Activated CD8-positive, alpha-beta memory T cell treated with anti-CD3 and anti-CD28 coated beads for 48 hours (primary cell): ENCODE measurements around the gene IGLL5.

Experiments used
- DNase-seq, 3 experiments: peaks; one replicate each; pipeline ENCODE4 v3.0.0-alpha.2; 2020; ENCODE audit warnings: low read depth in 2 of 3, low spot score in 2 of 3

IGLL5 gene

DNA sequence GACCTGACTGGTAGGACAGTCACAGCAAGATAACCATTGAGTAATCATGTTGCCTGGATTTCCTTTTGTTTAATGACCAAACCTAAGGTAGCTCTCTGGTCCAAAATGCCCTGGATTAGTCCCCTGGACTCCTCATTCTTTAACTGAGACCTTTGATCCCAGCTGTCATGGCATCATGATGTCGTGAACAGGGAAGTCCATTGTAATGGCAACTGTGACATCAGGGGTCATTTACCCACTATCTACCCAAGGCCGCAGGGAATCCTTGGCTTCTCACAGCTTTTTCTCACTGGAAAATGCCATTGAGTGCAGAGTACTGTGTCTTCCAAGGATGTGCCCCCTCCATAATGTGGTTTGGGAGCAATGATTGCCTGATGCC is 29.1 kb upstream of the IGLL5 start:
- no peak for DNase-seq

DNA sequence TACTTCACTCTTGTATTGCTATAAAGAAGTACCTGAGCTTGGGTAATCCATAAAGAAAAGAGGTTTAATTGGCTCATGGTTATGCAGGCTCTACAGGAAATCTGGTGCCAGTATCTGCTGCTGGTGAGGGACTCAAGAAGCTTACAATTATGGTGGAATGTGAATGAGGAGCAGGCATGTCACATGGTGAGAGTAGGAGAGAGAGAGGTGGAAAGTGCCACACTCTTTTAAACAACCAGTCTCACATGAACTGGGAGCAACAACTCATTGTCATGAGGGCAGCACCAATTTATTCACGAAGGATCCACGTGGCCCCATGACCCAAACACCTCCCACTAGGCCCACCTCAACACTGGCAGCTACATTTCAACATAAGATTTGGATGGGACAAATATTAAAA is 24.6 kb upstream of the IGLL5 start:
- DNase-seq: no peak

DNA sequence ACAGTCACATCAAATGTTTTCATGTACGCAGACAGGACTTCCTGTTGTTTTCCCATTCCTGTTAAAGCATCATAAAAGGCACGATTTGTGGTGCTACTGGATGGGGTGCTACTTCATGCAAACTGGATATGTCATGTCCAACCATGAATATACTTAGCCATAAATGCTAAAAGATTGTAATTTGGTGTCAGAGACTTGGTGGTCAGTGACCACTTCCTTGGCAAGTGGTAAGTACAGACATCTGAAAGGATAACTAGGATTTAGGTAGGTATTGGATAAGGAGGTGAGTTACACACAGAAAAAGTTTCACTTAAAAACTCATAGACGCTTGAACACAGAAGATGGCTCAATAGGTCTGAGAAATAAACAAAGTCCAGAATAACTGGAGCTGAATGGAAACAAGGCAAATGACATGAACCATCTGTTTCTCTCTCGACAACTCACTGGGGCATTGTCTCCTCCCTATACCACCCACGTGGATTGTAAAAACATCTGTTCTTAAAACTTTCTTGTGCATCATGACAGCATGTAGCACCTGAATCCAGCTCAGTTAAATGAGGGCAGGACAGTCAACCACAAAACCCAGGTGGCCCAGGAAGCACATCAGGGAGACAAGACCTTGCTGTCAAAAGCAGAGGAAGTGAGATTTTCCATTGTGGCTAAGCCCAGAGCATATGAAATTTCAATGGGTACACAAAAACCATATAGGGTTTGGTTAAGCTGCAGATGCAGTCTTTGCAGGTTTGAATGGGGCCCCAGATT is 22.1 kb upstream of the IGLL5 start:
- DNase-seq: no peak

DNA sequence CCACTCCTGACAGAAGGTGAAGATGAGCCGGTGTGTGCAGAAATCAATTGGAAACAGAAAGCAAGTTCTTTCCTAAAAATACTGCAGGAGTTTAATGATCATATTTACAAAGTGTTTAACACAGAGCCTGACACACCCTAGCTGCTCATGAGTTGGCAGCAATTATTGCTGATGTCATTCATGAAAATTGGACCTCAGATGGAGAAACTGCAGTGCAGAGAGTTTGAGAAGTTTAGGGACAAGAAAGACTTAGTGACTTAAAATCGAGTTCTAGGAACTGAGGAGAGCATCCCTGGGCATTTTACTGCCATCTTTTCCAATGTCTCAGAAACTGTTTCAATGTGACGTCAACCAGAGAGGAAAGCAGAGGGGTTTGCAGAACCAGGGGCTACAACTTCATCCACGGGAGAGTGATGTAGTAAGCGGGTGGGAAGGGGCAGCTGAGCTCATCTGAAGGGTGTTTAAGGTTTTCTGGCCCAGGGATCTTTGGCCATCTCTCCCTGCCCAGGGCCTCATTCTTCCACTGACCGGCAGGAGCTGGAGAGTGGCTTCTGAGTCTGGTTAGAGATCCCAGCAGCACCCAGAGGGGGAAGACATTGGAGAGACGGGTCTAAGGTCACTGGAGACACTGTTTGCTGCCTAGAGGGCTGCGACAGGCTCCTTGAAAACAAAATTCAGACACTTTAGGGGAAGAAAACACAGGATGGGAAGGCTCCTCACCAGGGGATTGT is 21.1 kb upstream of the IGLL5 start:
- DNase-seq: no peak

DNA sequence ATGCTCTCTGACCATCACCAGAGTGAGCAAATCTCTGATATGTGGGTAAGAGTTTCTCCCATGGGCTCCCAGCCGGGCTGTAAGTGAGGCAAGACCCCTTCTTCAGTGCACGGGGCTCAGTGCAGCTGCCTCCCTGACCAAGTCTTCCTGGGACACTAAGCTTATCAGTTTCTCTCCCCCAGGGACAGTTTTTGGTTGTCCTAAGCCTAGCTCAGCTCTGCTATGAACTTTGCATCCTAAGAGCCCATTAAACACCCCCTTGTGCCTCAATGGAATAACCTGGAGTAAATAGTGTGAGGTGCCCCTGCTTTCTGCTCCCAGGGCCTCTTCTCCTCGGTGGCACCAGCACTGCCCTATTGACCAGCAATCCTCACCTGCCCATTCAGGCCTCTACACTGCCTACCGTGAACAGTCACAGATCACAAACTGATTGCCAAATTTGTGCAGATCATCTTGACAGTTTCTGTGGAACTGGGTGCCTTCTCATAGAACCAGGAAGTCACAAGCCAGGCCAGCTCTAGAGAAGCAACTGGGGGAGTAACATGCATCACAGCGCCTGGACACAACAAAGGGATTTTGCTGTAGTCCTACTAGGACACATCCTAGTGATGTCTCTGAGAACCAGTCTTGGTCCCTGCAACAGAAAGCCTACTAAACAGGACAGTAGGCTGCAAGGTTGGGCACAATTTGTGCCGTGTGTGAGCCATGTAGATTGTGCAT is 19.5 kb upstream of the IGLL5 start:
- no peak for DNase-seq

DNA sequence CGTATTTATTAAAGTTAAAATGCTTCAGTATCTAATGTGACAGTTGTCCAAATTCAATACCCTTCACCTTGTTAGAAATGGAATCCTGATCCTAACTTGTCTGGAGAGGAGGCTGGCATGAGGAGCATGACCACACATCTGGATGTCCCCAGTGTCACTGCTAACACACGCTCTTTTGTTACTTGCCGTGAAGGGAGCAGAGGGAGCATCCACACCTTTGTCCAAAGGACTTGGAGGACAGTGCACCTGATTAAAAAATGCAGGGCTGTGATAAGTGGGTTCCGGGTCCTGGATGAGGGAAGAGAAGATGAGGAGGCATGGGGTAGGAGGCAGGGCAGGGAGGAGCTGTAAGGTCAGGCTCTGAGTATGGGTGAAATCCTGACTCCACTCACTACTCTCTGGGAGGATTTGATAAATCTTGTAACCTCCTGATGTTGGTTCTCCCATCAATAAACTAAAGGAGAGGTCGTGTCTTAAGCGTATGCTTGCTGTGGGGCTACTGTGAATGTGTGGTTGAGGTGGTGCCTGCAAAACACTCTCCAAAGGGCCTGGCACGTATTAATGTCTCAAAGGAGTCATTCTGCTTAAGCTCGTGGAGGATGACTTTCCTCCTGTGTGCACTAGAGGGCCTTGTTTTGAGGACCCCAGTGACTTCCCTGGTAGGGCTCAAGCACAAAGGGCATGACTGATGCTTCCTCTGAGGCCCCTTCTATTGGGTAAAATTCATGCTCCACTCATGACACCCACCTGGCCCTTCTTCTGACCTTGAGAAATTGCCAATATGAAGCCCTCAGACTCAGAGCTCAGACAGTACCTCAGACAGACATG is 16.8 kb upstream of the IGLL5 start:
- DNase-seq: no peak

DNA sequence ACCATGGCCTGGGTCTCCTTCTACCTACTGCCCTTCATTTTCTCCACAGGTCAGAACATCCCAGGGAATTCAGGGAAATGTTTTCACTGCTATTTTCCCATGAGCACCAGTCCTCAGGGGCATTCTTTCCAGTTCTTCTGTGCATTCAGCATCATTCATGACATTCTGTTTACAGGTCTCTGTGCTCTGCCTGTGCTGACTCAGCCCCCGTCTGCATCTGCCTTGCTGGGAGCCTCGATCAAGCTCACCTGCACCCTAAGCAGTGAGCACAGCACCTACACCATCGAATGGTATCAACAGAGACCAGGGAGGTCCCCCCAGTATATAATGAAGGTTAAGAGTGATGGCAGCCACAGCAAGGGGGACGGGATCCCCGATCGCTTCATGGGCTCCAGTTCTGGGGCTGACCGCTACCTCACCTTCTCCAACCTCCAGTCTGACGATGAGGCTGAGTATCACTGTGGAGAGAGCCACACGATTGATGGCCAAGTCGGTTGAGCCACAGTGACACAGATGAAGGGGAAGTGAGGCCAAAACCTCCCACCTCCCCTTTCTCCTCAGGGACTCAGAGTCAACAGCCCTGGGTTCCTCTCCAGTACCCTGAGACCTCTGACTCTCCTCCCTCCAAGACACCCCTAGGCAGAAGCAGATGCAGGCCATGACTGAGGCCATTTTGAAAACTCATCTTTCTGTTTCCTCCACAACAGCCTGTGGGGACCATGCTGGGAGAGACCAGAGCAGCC is 15.9 kb upstream of the IGLL5 start:
- no peak for DNase-seq

DNA sequence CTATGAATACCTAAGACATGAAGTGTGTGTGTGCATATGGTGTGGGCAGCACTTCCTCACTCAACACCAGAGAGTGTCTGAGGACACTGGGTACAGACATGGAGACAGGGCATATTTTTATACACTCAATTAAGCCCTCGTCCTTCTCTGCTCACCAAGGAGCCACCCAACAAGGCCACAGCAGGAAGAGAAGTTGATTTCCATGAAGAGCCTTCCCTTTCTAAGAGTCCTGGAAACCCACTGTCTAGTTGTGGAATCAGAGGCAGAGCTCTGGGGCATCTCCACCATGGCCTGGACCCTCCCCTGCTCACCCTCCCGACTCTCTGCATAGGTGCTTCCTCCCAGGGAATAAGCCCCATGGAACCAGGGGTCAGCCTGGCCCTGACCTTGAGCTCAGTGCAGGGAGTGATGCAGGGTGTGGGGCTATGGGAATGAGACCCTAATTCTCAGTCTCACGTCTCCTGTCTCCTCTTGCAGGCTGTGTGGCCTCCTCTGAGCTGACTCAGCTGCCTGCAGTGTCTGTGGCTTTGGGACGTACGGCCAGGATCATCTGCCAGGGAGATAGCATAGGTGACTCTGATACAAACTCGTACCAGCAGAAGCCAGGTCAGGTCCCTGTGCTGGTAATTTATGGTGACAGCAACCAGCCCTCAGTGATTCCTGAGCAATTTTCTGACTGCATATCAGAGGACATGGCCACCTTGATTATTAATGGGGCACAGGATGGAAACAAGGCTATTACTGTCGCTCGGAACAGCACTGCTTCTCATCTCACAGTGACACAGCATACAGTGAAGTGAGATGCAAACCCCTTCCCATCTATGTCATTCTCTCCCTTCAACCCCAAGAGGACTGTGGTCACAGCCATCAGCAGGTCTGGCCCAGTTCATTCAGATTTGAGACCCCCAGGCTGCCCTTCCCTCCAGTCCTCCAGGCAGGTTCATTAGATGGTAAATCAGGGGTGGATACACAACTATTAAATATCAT is 14.6 kb upstream of the IGLL5 start:
- DNase-seq: no peak

DNA sequence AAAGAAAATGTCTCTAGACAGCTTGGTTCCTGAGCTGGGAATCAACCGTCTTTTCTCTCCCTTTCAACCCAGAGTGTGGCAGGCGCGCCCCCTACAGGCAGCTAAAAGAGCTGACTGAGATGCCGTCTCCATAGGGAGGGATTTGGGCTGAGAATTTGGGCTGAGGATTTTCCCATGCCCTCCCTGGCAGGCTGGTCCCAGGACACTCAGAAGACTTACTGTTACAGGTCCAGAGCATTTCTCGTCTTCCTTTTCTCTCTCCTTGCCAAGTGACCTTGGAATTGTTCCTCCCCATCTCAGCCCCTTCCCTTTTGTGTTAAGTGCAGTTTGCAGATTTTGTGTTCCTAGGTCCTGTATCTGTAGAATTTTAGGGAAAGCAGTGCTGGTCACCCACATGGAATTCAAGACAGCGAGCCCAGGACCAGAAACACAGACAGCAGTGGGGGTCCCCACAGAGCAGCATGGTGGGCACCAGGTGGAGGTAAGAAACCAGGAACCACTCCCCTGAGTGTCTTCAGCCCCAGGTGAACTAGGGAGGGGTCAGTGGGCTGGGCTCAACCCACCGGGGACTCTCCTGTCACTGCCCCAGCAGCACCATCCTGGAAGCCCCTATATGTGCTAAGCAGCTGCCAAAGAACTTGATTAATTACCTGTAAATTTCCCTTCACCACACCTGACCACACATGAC is 9.9 kb upstream of the IGLL5 start:
- DNase-seq: peak in 2 of 3 experiments; percentile 46 to 58

DNA sequence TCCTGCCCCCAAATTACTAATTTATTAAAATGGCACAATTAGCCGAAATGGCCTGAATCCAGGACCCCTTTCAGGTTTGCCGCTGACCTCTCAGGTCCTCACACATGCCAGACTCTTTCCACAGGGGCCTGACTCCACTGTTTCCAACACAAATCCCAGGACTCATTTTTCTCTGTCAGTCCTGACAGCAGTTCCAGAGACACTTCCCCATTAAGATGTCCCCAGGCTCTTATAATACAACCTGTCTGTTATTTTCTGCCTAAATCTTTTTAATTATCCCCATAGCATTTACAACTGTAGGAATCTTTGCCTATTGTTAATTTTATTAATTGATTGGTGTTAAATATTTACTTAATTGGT is 9.4 kb upstream of the IGLL5 start:
- no peak for DNase-seq

DNA sequence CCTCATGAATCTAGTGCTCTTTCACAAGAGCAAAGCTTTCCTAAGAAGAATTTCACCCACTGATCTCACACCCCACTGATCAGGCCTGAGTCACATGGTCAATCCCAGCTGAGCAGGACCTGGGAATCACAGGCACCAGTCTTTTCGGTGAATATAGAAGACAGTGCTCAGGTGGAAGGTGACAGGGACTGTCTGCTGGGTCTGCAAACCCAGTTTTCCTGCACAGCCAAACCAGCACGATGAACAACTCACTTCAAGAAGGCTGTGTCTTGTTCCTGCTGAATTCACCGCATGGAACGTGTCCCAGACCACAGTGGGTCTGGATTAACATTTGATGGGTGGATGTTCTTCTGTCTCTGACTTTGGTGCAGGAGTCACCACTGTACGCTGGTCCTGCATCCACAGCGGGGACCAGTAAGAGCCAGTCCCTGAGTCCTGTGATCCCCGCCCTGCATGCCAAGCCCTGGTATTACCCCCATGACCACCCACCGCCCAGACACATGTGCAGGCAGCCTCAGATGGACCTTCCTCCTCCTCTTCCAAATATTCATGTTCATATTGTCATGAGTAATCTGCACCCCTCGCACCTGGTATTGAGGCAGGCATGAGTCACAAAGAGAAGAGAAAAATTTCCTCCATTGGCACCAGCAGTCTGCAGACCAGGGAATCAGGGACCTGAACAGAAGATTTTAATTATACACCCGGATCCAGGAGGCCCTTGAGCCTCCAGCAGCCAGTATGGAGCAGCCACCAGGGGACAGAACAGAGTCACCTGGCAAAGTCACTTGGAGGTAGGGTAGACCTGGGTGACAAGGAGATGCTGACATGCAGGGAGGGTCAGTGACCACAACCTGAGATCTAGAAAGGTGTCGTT is 8.6 kb upstream of the IGLL5 start:
- DNase-seq: no peak

DNA sequence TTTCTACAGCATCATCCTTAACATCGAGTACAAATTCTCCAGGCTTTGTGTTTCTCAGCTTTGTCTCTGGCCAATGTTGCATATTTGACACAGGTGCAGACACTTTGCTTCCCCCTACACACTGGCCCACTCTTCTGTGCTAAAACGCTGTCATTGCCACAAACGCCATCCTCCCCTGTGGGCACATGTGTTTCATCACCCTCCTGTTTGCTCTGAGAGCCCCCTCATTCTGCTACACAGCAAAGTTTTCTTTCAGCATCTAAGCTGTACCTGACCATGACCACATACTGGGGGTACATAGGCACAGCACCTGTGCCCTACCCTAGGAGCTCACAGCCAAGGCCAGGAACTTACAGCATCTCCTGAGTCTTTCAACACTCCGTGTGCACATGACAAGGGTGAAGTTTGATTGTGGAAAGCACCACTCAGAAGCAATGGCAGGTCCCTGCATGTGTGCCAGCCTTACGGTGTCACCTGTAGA is 7.9 kb upstream of the IGLL5 start:
- DNase-seq: no peak

DNA sequence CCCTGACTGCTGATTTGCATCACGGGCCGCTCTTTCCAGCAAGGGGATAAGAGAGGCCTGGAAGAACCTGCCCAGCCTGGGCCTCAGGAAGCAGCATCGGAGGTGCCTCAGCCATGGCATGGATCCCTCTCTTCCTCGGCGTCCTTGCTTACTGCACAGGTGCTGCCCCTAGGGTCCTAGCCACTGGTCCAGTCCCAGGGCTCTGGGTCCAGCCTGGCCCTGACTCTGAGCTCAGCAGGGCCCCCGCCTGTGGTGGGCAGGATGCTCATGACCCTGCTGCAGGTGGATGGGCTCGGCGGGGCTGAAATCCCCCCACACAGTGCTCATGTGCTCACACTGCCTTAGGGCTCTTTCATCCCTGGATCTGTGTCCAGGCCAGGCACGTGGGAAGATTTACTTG is 7.0 kb upstream of the IGLL5 start:
- DNase-seq: no peak

DNA sequence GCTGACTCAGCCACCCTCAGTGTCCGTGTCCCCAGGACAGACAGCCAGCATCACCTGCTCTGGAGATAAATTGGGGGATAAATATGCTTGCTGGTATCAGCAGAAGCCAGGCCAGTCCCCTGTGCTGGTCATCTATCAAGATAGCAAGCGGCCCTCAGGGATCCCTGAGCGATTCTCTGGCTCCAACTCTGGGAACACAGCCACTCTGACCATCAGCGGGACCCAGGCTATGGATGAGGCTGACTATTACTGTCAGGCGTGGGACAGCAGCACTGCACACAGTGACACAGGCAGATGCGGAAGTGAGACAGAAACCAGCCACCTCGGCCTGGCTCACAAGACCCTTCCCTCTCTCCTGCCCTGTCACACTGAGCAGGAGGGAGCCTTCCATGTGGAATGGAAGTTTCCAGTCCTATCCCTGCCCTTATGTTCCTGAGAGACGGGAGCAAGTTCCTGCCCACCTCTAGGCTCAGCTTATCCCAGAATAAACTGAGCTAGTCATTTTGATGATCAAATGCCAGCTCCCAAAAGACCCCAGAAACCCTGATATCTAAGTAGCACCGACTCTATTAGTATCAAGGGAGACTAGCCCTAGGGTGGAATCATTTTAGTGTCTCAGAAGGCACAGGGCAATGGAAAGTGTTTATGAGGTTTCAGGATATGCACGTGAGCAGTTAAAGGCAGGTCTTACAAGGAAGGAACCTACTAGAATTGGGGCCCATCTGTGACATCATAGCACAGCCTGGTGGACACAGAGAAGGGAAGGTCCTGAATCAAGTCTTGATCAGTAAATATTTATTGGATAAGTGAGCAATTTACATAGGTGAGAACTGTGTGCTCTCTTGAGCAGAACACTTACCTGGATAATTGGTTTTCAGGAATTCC is 6.3 kb upstream of the IGLL5 start:
- DNase-seq: no peak

DNA sequence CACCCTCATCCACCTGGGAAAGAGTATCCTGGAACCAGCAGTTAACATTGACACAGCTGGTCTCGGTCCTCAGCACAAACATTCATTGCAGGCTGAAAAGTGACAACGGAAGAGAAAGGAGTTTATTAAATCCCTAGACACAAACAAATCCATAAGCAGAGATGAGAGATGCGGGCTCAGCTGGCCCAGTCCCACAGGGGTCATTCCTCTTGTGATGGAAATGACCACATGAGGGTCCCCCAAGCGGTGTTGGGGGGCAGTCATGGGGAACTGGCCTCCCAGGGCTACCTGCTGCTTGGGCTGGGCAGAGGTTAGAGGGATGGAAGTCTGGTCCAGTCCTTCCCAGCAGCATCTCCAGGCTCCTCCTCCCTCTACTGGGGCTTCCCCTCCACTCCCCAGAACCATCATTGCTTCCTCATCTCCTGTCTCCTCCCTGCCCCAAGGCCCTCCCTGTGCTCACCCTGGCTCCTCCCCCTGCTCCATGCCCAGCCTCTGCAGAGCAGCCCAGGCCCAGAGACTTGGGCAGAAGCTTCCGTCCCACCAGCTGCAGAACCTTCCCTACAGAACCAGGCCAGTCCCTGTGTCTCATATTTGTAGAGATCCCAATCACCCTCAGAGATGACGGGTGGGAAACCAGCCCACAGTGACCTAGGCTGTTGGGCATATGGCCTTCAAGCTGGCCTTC is 5.4 kb upstream of the IGLL5 start:
- DNase-seq: no peak

DNA sequence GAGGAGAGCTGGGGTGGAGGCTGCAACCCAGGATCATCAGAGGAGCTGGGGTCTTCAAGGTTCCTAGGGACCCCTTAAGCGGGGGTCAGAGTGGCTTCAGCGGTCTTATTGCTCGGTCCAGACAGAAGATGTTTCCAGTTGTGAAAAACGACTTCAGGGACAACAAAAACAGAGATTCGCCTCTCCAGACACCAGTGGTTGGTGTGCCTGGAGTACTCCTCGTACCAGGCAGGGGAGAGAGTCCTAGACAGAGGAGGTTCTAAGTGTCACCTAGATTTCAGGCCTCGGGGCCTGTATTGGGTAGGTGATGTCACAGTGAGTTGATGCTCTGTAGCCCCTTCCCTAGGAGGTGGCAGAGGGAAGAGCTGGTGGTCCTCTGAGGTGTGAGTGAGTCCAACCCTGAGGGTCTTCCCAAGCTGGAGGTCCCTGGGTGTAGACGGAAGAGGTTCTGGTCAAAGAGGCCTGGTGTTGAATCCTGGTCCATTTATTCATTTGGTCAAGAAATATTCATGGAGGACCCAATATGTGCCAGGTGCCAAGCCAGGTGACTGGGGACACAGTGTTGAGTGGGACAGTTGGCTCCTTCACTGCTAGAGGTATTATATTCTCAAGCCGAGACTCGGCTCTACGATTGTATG is 4.4 kb upstream of the IGLL5 start:
- no peak for DNase-seq
